DMS53 treated with DMSO at 0.1 percent for 48 hours (cell line): ENCODE measurements around the gene PTBP1.
"Not testable (repeated sequence)": the region's sequence is repeated elsewhere in the genome, so short reads cannot be mapped to it uniquely, and the experiment has no call there.

ENCODE experiments used
- DNase-seq: peaks from one replicate; lab custom pipeline; 2025; ENCODE audit not compliant: unreplicated experiment; lab: John Stamatoyannopoulos, UW

PTBP1 gene

GRCh38 chr19:808423-808775 lies 11.1 kb downstream of the PTBP1 start:
- no peak for DNase-seq

DNA sequence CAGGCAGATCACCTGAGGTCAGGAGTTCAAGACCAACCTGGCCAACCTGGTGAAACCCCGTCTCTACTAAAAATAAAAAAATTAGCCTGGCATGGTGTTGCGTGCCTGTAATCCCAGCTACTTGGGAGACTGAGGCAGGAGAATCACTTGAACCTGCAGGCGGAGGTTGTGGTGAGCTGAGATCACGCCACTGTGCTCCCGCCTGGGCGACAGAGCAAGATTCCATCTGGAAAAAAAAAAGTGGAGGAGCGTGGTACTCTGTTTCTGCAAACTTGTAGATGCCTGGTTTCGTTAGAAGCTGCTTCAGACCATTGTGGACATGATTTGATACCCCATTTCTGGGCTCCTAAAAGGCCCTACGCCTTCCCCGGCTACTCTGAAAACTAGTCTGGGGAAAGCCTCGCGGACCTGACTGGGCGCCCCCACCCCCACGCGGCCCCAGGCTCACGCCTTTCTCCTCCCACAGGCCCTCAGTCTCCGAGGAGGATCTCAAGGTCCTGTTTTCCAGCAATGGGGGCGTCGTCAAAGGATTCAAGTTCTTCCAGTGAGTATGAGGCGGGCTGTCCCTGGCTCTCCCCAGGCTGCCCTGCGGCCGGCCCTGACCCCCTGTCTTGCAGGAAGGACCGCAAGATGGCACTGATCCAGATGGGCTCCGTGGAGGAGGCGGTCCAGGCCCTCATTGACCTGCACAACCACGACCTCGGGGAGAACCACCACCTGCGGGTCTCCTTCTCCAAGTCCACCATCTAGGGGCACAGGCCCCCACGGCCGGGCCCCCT lies 13.0 kb downstream of the PTBP1 start:
- DNase-seq: no peak

- no peak for DNase-seq
Observed at GRCh38 chr19:810883-811489, 13.7 kb downstream of the PTBP1 start.

- no peak for DNase-seq
Observed at GRCh38 chr19:811506-812048, 14.3 kb downstream of the PTBP1 start.

DNA sequence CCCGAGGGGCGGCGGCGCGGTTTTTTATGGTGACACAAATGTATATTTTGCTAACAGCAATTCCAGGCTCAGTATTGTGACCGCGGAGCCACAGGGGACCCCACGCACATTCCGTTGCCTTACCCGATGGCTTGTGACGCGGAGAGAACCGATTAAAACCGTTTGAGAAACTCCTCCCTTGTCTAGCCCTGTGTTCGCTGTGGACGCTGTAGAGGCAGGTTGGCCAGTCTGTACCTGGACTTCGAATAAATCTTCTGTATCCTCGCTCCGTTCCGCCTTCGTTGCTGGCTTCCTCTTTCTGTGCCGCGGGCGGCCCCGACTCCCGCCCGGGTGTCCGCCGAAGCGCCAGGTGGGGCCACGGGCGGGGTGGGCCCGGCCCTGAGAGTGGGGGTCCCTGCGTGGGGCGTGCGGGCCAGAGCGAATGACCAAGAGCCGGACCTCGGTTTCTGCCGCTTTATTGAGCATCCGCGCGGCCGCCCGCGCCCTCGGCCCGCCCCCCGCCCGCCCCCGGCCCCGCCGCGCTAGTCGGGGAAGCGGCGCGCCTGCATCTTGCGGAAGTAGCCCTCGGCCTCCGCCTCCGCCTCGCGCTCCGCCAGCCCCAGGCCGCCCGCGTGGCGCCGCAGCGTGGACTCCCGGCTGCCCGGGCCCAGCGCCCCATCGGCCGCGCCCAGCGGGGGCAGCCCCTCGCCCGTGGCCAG lies 14.9 kb downstream of the PTBP1 start:
- DNase-seq: no peak

DNA sequence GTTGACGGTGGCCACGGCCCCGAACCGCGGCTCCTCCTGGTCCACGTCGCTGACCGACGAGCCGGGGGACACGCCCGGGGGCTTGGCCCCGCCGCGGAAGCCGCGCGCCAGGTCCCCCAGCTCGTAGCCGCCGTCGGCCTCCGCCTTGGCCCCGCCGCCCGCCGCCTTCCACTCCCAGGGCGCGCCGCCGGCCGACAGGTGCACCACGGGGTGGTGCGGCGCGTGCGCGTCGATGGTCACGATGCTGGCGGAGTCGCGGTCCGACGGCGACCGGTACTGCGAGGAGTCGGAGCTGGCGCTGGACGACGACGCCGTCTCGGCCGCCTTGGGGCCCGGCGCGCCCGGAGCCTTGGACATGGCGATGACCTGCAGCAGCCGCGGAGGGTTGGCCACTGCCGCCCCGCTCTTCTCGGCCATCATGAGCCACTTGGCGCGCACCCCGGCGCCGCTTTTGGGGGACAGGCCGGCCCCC lies 15.5 kb downstream of the PTBP1 start:
- DNase-seq: no peak

DNA sequence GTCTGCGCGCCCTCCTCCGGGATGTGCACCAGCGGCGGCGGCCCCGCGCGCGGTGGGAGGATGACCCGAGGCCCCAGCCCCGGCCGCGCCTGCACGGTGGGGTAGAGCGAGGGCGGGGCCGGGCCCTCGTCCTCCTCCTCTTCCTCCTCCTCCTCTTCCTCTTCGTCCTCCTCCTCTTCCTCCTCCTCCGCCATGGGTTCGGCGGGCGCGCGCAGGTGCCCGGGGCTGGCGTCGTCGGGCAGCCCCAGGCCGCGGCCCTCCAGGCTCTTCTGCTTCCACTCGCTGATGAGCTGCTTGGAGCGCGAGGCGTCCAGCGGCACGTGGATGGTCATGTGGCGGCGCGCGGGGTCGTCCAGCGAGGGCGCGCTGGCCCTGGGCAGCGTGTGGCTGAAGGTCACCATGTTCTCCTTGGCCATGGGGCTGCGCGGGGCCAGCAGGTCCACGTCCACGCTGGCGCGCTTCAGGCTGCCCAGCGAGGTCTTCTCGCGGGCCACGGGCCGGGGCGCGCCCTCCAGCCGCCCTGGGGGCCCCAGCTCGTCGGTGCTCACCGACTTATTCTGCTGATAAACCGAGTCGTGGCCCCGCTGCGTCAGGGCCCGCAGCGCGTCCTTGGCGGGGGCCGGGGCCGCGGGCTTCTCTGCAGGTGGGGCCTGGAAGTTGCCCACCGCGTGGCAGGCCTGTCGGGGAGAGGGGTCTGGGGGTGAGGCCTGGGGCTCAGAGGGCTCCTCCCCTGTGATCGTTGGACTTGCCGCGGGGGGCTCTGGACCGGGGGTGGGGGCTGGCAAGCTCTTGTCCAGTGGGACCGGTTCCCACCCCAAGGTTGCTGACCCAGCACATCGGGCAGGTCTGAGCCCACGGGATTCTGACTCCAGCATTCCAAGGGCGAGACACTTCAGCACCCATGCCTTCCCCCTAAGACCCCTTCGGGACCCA lies 16.2 kb downstream of the PTBP1 start:
- DNase-seq: no peak

GRCh38 chr19:814152-815078 lies 17.2 kb downstream of the PTBP1 start:
- DNase-seq: no peak

- DNase-seq: no peak
Observed at GRCh38 chr19:815079-815774, 18.0 kb downstream of the PTBP1 start.

GRCh38 chr19:815775-816499 lies 18.7 kb downstream of the PTBP1 start:
- DNase-seq: no peak

GRCh38 chr19:816500-816857 lies 19.2 kb downstream of the PTBP1 start:
- no peak for DNase-seq

- DNase-seq: not testable (repeated sequence)
Observed at GRCh38 chr19:820212-820611, 23.0 kb downstream of the PTBP1 start.

DNA sequence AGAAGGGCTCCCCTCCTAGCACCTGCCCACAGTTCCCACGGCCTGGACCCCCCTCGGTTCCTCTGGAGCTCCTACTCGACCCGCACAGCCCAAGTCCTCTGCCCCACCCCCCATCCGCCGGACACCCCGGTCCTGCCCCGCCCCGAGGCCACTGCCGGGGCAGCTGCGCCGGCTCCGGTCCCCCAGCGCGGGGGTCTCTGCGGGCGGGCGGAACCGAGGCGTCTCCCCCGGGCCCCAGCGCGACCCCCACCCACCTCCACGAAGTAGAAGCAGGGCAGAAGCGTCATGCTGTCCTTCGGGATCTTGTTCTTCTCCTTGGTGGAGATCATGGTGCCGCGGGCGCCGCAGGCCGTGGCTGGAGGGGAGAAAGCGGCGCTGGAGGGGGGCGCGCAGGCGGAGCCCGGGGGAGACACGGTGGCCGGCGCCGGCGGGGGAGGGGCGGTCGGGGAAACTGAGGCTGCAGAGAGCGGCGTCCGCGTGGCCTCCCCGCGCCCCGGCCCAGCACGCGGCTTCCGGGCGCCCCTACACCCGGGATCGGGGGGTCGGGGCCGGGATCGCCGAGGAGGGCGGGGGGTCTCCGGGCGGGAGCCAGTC lies 24.1 kb downstream of the PTBP1 start:
- DNase-seq: no peak

- no peak for DNase-seq
Observed at GRCh38 chr19:821825-822503, 24.7 kb downstream of the PTBP1 start, which contains the start of gene PLPPR3. Gene PLPPR3, minus strand, starts transcription at chr19:821955. Its CDS starts 396 bp downstream, at chr19:821559.

DNA sequence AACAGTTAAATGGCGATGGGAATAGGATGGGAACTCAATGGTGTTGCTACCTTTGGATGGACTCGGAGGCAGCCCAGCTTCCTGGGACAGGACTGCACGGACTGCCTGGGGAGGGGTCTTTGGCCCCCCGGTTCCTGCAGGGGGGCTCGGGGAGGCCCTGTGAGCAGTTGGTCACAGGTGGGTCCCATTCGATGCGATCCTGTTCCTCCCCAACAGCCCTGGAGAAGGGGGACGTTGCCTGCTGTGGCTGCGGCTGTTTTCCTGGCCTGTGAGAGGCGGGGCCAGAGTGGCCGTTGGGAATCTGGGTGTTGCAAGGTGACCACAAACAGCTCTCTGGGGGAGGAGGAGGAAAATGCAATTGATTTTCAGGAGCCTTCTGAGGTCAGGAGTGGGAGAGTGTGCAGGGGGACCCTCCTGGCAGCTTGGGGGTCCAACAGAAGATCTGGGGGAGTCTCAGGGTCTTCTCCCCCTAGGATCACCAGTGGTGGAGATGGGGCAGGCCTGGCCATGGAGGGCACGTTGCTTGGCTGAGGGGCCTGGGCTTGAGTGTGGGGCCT lies 26.4 kb downstream of the PTBP1 start:
- no peak for DNase-seq

DNA sequence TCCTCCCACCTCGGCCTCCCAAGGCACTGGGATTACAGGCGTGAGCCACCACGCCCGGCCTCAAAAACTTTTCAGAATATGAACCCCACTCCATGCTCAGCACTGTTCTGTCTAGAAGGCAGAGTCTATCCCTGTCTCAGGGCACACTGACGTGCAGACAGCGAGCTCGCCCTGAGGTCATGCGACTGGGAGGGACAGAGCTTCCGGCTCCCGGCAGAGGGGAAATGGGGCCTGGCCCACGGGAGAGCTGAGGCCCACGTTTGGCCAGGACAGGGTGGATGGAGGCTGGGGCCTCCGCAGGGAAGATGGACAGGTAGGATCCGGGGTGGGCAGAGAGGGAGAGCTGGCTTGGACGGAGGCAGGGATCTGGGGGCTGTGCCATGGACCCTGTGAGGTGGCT lies 27.6 kb downstream of the PTBP1 start:
- no peak for DNase-seq
